Measurements from ENCODE around the gene ALDH18A1. TPM values are rescaled to one million over a fixed set of nuclear protein-coding genes. Genes with fewer than 3 reads are reported as not detected.

The ALDH18A1 gene
- total RNA-seq, 2 donors from 2014 or later, result 153 to 235 TPM

DNA sequence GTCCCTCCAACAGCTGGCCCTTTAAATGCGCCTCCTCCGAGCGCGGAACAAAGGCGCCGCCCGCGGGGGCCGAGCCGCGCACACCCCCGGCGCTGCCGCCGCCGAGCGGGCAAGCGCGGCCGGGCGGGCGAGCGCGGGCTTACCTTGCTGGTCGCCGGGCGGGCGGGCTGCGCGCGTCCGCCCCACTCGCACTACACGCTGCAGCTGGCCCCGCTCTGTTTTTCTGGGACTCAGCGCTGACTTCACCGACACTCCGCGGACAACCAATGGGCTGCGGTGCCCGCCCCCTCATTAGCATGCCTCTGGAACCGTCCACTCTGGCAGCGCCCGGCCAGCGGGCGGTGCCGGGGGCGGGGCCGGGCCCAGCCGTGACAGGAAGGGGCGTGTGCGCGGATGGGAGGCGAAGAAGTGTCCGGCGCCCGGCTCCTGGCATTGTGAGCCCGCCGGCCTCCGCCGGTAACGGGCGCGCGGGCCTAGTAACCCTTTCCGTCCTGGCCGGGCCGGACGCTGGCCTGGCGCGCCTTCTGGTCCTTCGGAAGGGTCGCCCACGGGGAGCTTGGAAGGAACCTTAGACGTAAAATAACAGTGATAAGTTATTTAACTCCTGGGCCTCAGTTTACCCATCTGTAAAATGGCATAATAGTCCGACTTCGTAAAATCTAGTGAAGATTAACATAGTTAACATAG is 95.2 kb downstream of the ALDH18A1 start, which contains the start of gene SORBS1:
SORBS1 (minus strand) TSS at position 195 of the 687 bp plus-strand sequence. CDS start 120,236 bp downstream, outside the sequence.
- H3K36me3 ChIP-seq, result no peaks in the 10 kb centered on the region
- H3K27me3 ChIP-seq, result no peaks in the 10 kb centered on the region
- DNase-seq, result peak; percentile 96
- H3K9ac ChIP-seq (ENCODE audit: low read depth in 2 of 2, low read length in 2 of 2), result peak within 1 kb of the TSS; percentile 92 to 94
- intact Hi-C loops (cut with DNase I), result no loop called here
- no peaks in the 10 kb centered on the region for H3K9me3 ChIP-seq
- H3K27ac ChIP-seq, result peak within 1 kb of the TSS; percentile 76
- TF ChIP-seq CTCF (IDR thresholded peaks at IDR 0.05), result no peak
- H3K4me1 ChIP-seq, result peaks cover 10% of the 10 kb centered on the region
- peak within 1 kb of the TSS; percentile 89 for H3K4me3 ChIP-seq

DNA sequence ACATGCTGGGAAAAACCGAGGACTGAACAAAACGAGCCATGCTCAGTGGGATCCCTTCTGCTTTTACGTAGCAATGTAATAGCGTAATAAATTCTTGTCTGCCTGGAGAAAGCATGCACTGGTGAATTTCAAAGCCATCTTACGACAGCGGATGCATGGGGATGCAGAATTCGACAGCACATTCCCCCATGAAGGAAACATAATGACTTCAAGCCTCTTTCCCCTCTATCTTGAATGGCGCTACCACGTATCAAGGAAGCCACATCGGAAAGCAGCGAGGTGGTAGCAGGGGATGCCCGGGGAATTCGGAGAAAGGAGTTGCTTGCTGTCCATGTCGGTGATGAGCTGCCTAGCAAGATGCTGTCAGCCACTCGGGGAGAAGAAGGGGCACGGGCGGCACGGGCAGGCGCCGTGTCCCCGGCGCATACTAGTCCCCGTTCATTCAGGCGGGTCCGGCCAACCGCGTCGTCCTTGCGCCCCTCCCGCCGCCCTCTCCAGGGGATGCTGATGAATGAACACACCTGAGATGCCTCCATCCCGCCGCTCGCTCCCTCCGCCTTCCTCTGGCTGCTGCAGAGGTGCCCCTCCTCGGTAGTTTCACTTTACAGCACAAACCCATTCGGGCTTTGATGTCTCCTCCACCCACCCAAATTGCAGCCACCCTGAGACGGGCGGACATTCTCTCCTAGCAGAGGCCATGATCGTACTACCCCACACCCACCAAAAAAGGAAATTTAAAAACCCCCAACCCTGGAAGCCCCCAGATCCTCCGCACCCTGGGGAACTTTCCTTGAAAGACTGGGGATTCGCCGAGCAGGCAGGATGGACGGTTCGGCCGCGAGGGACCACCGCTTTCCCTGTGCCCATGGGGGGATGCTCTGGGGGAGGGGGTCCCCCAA is 96.0 kb downstream of the ALDH18A1 start:
- H3K27ac ChIP-seq, result peak overlapping the region; percentile 76
- intact Hi-C loops (cut with DNase I), result no loop called here
- no peaks in the 10 kb centered on the region for H3K36me3 ChIP-seq

GRCh38 chr10:95559896-95560277 is 96.6 kb downstream of the ALDH18A1 start:
- TF ChIP-seq CTCF (IDR thresholded peaks at IDR 0.05), result no peak
- no peaks in the 10 kb centered on the region for H3K36me3 ChIP-seq
- no peaks in the 10 kb centered on the region for H3K9me3 ChIP-seq
- H3K4me1 ChIP-seq, result peaks cover 10% of the 10 kb centered on the region
- intact Hi-C loops (cut with DNase I), result no loop called here
- no peaks in the 10 kb centered on the region for H3K27me3 ChIP-seq
- peak overlapping the region; percentile 76 for H3K27ac ChIP-seq
- DNase-seq, result no peak
- peak overlapping the region; percentile 89 for H3K4me3 ChIP-seq
- peak overlapping the region; percentile 92 to 94 for H3K9ac ChIP-seq (ENCODE audit: low read depth in 2 of 2, low read length in 2 of 2)

More for the DNA sequence above, 96.0 kb downstream of the ALDH18A1 start:
- Histone ChIP-seq H3K4me1 (peaks cover 10% of the 10 kb centered on the region), H3K9me3 (no peaks in the 10 kb centered on the region), H3K27me3 (no peaks in the 10 kb centered on the region), H3K4me3 (peak overlapping the region; percentile 89), H3K9ac (ENCODE audit: low read depth in 2 of 2, low read length in 2 of 2) (peak overlapping the region; percentile 92 to 94)
- DNase-seq, result peak; percentile 71
- TF ChIP-seq CTCF (IDR thresholded peaks at IDR 0.05), result no peak

DNA sequence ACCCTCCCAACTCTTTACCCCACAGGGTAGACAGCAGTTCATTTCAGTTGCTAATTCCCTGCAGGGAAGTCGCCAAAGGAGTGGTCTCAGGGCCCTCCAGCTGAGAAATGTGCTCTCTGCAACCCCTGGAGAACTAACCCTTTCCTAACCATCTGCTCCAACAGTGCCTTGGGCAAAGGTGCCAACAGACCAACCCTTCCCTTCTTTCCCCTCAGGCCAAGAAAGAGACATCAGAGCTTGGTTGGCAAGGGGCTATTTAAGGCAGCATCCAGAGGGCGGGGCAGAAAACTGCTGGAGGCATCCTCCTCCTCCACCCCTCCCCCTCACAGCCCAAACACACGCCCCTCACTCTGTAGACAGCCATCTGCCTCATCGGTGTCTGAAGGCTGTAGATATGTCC is 97.0 kb downstream of the ALDH18A1 start:
- no peaks in the 10 kb centered on the region for H3K27me3 ChIP-seq
- H3K4me1 ChIP-seq, result peaks cover 10% of the 10 kb centered on the region
- TF ChIP-seq CTCF (IDR thresholded peaks at IDR 0.05), result no peak
- no peaks in the 10 kb centered on the region for H3K9me3 ChIP-seq
- intact Hi-C loops (cut with DNase I), result no loop called here
- DNase-seq, result no peak
- H3K36me3 ChIP-seq, result no peaks in the 10 kb centered on the region
- peak overlapping the region; percentile 76 for H3K27ac ChIP-seq
- H3K9ac ChIP-seq (ENCODE audit: low read depth in 2 of 2, low read length in 2 of 2), result peak overlapping the region; percentile 3 to 70
- H3K4me3 ChIP-seq, result peak overlapping the region; percentile 89

DNA sequence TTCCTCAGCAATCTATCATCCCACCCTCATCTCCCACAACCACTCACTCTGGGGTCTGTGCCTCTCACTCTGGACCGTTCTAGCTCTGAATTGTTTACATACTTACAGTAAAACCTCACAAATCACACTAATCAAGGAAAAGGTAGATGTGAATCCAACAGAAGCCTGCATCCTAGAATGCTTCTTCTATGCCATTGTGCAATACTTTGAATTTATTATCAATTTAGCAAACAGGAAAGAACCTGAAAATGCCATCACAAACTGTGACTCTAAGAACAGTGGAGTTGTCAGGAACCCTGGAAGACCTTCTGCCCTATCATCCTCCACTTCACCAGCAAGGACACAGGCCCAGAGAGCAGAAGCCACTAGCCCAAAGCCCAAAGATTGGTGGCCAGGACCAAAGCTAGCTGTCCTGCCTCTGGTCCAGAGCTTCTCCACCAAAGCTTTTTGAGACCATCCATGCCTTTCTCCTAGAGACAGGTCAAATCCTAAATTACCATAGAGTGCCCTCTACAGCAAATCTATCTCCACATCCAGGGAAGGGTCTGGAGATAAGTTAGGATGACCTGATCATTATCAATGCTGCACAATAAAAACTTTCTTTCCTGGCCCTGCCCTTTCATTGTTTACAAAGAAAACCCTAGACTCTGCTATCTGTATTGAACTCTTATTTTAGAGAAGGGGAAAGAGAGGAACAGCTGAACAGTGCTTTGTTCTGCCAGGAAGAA is 97.8 kb downstream of the ALDH18A1 start:
- peaks cover 10% of the 10 kb centered on the region for H3K4me1 ChIP-seq
- H3K9me3 ChIP-seq, result no peaks in the 10 kb centered on the region
- intact Hi-C loops (cut with DNase I), result no loop called here
- DNase-seq, result no peak
- H3K4me3 ChIP-seq, result peak overlapping the region; percentile 89
- no peaks in the 10 kb centered on the region for H3K36me3 ChIP-seq
- H3K27me3 ChIP-seq, result no peaks in the 10 kb centered on the region
- TF ChIP-seq CTCF (IDR thresholded peaks at IDR 0.05), result no peak
- H3K9ac ChIP-seq (ENCODE audit: low read depth in 2 of 2, low read length in 2 of 2), result peak overlapping the region; percentile 39 to 70
- H3K27ac ChIP-seq, result no peak overlapping the region
